Activated naive CD4-positive, alpha-beta T cell treated with anti-CD3 and anti-CD28 coated beads for 36 hours (primary cell): ENCODE measurements around the gene NODAL. TPM values are rescaled to one million over a fixed set of nuclear protein-coding genes. Genes with fewer than 3 reads are reported as not detected.

Experiments used
- CTCF ChIA-PET: fragments of 350-600 bp; sonication (Branson Sonifier 250); formaldehyde crosslinking; loops from one replicate; lab custom pipeline; 2021; ENCODE audit warnings: antibody characterized with exemption; lab: Charles Lee
- DNase-seq: peaks from one replicate; pipeline ENCODE4 v3.0.0-alpha.2; 2020
- H3K27ac Mint-ChIP-seq: one replicate; pipeline ENCODE4 v1.8.0; 2021; ENCODE audit warnings: mild to moderate bottlenecking, mixed read lengths
- H3K27me3 Mint-ChIP-seq: one replicate; pipeline ENCODE4 v1.8.0; 2021; ENCODE audit warnings: low read depth, mixed read lengths
- H3K36me3 Mint-ChIP-seq: one replicate; pipeline ENCODE4 v1.8.0; 2021; ENCODE audit warnings: low read depth, mixed read lengths
- H3K4me1 Mint-ChIP-seq: one replicate; pipeline ENCODE4 v1.8.0; 2021; ENCODE audit warnings: low read depth, mixed read lengths
- H3K4me3 Mint-ChIP-seq: one replicate; pipeline ENCODE4 v1.8.0; 2021; ENCODE audit warnings: mild to moderate bottlenecking, moderate library complexity, mixed read lengths
- H3K9me3 Mint-ChIP-seq: one replicate; pipeline ENCODE4 v1.8.0; 2021; ENCODE audit warnings: mixed read lengths
- intact Hi-C: fragments of 100-400 bp; cut with micrococcal nuclease; formaldehyde crosslinking; loops from one replicate; pipeline ENCODE4 v1.15.1; 2023
- total RNA-seq, 2 experiments: library from RNA; stranded (reverse); gene quantifications; one replicate each; pipeline ENCODE4 v1.2.3, GENCODE V29; 2021

Gene NODAL
- total RNA-seq, 2 experiments from 2014 or later: not detected

GRCh38 chr10:70461397-70462348, 20.2 kb upstream of the NODAL start:
- DNase-seq: peak; percentile 72
- no peaks in the 10 kb centered on the region for H3K36me3 Mint-ChIP-seq
- H3K27ac Mint-ChIP-seq: no peak overlapping the region
- H3K27me3 Mint-ChIP-seq: peaks cover 33% of the 10 kb centered on the region
- H3K4me3 Mint-ChIP-seq: no peak overlapping the region
- CTCF ChIA-PET: interaction anchor here (0.6 to 4.1 kb wide), 37 partner anchors 8 to 561 kb away, joined by 3 to 59 read pairs (median 4); no protein-coding TSS in a partner anchor
- intact Hi-C loops: loop anchor here (1.0 to 2.0 kb wide), 3 partner anchors 79 to 419 kb away; no protein-coding TSS in a partner anchor
- peaks cover 5% of the 10 kb centered on the region for H3K4me1 Mint-ChIP-seq
- H3K9me3 Mint-ChIP-seq: no peaks in the 10 kb centered on the region

- Mint-ChIP-seq H3K27me3 (peaks cover 39% of the 10 kb centered on the region), H3K36me3 (no peaks in the 10 kb centered on the region), H3K4me1 (peaks cover 5% of the 10 kb centered on the region), H3K9me3 (no peaks in the 10 kb centered on the region), H3K27ac (no peak overlapping the region), H3K4me3 (no peak overlapping the region)
- DNase-seq: no peak
- intact Hi-C loops: loop anchor here (2.0 kb wide), 1 partner anchor 421 kb away; no protein-coding TSS in a partner anchor
- CTCF ChIA-PET: interaction anchor here (2.3 to 4.1 kb wide), 3 partner anchors 8 to 79 kb away, joined by 8 to 59 read pairs (median 19); no protein-coding TSS in a partner anchor
Observed at GRCh38 chr10:70459774-70460490, 18.5 kb upstream of the NODAL start.

- no peak overlapping the region for H3K27ac Mint-ChIP-seq
- no peak overlapping the region for H3K4me3 Mint-ChIP-seq
- peaks cover 39% of the 10 kb centered on the region for H3K27me3 Mint-ChIP-seq
- no peaks in the 10 kb centered on the region for H3K9me3 Mint-ChIP-seq
- intact Hi-C loops: no loop called here
- H3K36me3 Mint-ChIP-seq: no peaks in the 10 kb centered on the region
- no peak for DNase-seq
- CTCF ChIA-PET: interaction anchor here (0.6 to 4.1 kb wide), 2 partner anchors 80 to 300 kb away, joined by 3 to 59 read pairs; no protein-coding TSS in a partner anchor
- peaks cover 5% of the 10 kb centered on the region for H3K4me1 Mint-ChIP-seq
Observed at GRCh38 chr10:70459061-70459773, 17.7 kb upstream of the NODAL start.

GRCh38 chr10:70458329-70459060, 17.0 kb upstream of the NODAL start:
- Mint-ChIP-seq H3K27me3 (peaks cover 39% of the 10 kb centered on the region), H3K36me3 (no peaks in the 10 kb centered on the region), H3K27ac (no peak overlapping the region), H3K4me3 (peak overlapping the region; percentile 34), H3K9me3 (no peaks in the 10 kb centered on the region), H3K4me1 (peaks cover 5% of the 10 kb centered on the region)
- CTCF ChIA-PET: interaction anchor here (0.6 to 4.1 kb wide), 2 partner anchors 80 to 300 kb away, joined by 3 to 59 read pairs; no protein-coding TSS in a partner anchor
- DNase-seq: peak; percentile 52
- intact Hi-C loops: no loop called here

- Mint-ChIP-seq H3K27me3 (peaks cover 39% of the 10 kb centered on the region), H3K36me3 (no peaks in the 10 kb centered on the region), H3K9me3 (no peaks in the 10 kb centered on the region)
Observed at GRCh38 chr10:70457759-70458305, 16.4 kb upstream of the NODAL start.

GRCh38 chr10:70456164-70456563, 14.7 kb upstream of the NODAL start:
- intact Hi-C loops: no loop called here
- no peak for DNase-seq
- Mint-ChIP-seq H3K27me3 (peaks cover 39% of the 10 kb centered on the region), H3K4me3 (no peak overlapping the region), H3K27ac (no peak overlapping the region), H3K36me3 (no peaks in the 10 kb centered on the region), H3K9me3 (no peaks in the 10 kb centered on the region), H3K4me1 (peaks cover 5% of the 10 kb centered on the region)
- CTCF ChIA-PET: interaction anchor here (0.8 to 1.3 kb wide), 3 partner anchors 14 to 310 kb away, joined by 3 to 4 read pairs (median 3); partner anchors contain the start of gene TYSND1

More at GRCh38 chr10:70457759-70458305, 16.4 kb upstream of the NODAL start:
- H3K27ac Mint-ChIP-seq: no peak overlapping the region
- H3K4me3 Mint-ChIP-seq: peak overlapping the region; percentile 24
- intact Hi-C loops: no loop called here
- DNase-seq: no peak
- peaks cover 5% of the 10 kb centered on the region for H3K4me1 Mint-ChIP-seq
- CTCF ChIA-PET: no interaction called here

- Mint-ChIP-seq H3K27me3 (peaks cover 35% of the 10 kb centered on the region), H3K4me3 (no peak overlapping the region), H3K4me1 (peaks cover 5% of the 10 kb centered on the region), H3K9me3 (no peaks in the 10 kb centered on the region), H3K36me3 (no peaks in the 10 kb centered on the region), H3K27ac (no peak overlapping the region)
- intact Hi-C loops: no loop called here
- DNase-seq: no peak
- CTCF ChIA-PET: interaction anchor here (0.6 to 1.7 kb wide), 4 partner anchors 11 to 95 kb away, joined by 3 to 7 read pairs (median 4); no protein-coding TSS in a partner anchor
Observed at GRCh38 chr10:70455213-70455630, 13.7 kb upstream of the NODAL start.

- Mint-ChIP-seq H3K9me3 (no peaks in the 10 kb centered on the region), H3K4me1 (no peaks in the 10 kb centered on the region), H3K36me3 (no peaks in the 10 kb centered on the region), H3K27me3 (peaks cover 2% of the 10 kb centered on the region), H3K4me3 (no peak overlapping the region), H3K27ac (no peak overlapping the region)
- intact Hi-C loops: no loop called here
- no peak for DNase-seq
- CTCF ChIA-PET: no interaction called here
Observed at GRCh38 chr10:70448236-70448635, 6.8 kb upstream of the NODAL start.

GRCh38 chr10:70445718-70446657, 4.5 kb upstream of the NODAL start:
- Mint-ChIP-seq H3K36me3 (no peaks in the 10 kb centered on the region), H3K27ac (no peak overlapping the region), H3K4me1 (peaks cover 3% of the 10 kb centered on the region), H3K9me3 (no peaks in the 10 kb centered on the region), H3K27me3 (peaks cover 19% of the 10 kb centered on the region), H3K4me3 (no peak overlapping the region)
- DNase-seq: no peak
- CTCF ChIA-PET: interaction anchor here (1.2 to 2.0 kb wide), 2 partner anchors 15 to 16 kb away, joined by 3 to 10 read pairs; no protein-coding TSS in a partner anchor
- intact Hi-C loops: no loop called here

- CTCF ChIA-PET: interaction anchor here (0.6 kb wide), 1 partner anchor 443 kb away, joined by 3 read pairs; no protein-coding TSS in a partner anchor
- intact Hi-C loops: no loop called here
Observed at GRCh38 chr10:70444744-70445143, 3.3 kb upstream of the NODAL start.

More at GRCh38 chr10:70444744-70445143, 3.3 kb upstream of the NODAL start:
- Mint-ChIP-seq H3K4me1 (peaks cover 8% of the 10 kb centered on the region), H3K9me3 (no peaks in the 10 kb centered on the region), H3K27ac (no peak overlapping the region), H3K4me3 (no peak overlapping the region), H3K36me3 (no peaks in the 10 kb centered on the region), H3K27me3 (peaks cover 28% of the 10 kb centered on the region)
- DNase-seq: no peak
